Activated CD8-positive, alpha-beta memory T cell treated with anti-CD3 and anti-CD28 coated beads, Interleukin-2, amount 50 U/mL, for 48 hours (primary cell): ENCODE data around the gene RTN4RL2.

Experiments
- DNase-seq: peaks from one replicate; pipeline ENCODE4 v3.0.0-alpha.2; 2020

The RTN4RL2 gene

DNA sequence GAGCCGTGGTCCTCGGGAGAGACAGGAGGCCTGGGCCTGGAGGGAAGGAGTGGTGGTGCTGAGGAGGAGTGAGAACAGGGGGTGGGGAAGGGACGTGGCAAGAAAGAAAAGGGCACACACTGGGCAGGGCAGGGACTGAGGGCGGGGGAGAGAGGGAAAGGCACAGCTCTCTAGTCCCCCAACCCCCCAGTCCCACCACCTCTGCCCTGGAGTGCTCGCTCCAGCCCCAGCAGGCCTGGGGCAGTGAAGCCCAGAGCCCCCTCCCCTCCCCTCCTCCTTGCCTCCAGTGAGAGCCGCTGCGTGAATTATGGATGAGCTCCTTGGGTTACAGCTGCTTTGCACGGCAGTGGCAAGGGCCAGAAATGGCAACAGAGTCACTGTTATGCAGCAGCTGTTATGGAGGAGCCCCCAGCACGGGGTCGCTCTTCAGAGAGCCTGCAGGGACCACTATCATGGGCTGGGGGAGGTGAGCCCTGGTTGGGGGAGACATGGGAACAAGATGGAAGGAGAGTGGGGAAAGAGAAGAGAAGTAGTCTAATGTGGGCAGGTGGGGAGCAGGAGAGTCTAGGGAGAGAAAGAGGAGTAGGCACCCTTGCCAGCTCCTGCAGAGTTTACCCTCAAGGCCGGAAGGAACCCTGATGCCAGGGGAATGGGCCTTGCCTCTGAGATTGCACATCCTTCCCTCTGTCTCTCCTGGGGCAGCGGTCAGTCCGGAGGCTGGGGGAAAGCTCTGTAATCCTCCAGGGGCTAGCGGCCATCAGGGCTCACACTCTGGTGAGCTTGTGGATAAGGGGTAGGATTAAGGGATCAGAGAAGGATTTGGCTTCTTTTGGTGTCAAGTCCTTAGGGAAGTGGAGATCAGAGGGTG is 3.6 kb downstream of the RTN4RL2 start:
- no peak for DNase-seq

DNA sequence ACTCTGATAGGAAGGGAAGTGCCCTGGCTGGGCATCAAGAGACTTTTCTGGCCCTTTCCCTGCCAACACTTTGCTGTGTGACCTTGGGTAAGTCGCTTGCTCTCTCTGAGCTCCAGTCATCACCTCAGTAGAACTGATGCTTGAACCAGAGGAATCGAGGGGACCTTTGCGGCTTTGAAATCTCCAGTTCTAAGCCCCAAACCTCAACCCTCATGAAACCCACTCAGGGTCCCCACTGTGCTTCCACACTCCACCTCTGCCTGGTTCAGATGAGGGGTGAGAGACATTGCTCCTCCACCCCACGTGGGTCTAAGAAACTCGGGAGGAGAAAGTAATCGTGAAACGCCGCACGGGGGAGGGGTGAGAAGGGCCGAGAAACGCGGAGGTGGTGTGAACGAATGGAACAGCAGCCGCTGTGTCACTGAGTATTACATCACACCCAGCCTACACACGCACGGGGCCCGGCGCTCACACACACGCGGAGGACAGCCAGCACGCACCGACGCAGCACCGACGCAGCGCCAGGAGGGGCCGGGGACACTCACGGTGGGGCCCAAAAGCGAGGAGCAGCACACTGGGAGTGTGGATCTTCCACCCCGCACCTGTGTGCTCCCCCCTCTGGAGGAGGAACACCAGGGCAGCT is 4.3 kb downstream of the RTN4RL2 start:
- DNase-seq, result no peak

- no peak for DNase-seq
Observed at GRCh38 chr11:57466680-57467079, 6.4 kb downstream of the RTN4RL2 start.

GRCh38 chr11:57467508-57468157 is 7.3 kb downstream of the RTN4RL2 start:
- DNase-seq, result no peak

GRCh38 chr11:57468276-57468675 is 7.9 kb downstream of the RTN4RL2 start:
- no peak for DNase-seq

DNA sequence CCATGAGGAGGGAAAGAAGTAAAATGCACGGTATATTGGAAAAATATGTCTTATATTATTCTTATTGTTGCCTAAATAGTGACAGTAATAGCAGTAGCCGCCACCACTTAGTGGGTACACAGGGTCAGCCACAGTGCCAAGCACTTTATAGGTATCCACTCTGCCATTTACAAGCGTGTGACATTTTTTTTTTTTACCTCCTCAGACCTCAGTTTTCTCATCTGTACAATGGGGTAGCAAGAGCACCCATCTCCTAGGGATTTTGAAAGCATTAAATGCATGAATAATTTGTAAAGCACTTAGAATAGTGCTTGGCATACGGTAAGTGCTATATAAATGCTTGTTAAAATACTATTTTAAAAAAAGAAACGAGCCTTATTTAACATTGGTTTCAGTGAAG is 8.9 kb downstream of the RTN4RL2 start:
- no peak for DNase-seq

- DNase-seq, result no peak
Observed at GRCh38 chr11:57471496-57471895, 11.2 kb downstream of the RTN4RL2 start.

GRCh38 chr11:57473285-57473841 is 13.0 kb downstream of the RTN4RL2 start:
- no peak for DNase-seq

DNA sequence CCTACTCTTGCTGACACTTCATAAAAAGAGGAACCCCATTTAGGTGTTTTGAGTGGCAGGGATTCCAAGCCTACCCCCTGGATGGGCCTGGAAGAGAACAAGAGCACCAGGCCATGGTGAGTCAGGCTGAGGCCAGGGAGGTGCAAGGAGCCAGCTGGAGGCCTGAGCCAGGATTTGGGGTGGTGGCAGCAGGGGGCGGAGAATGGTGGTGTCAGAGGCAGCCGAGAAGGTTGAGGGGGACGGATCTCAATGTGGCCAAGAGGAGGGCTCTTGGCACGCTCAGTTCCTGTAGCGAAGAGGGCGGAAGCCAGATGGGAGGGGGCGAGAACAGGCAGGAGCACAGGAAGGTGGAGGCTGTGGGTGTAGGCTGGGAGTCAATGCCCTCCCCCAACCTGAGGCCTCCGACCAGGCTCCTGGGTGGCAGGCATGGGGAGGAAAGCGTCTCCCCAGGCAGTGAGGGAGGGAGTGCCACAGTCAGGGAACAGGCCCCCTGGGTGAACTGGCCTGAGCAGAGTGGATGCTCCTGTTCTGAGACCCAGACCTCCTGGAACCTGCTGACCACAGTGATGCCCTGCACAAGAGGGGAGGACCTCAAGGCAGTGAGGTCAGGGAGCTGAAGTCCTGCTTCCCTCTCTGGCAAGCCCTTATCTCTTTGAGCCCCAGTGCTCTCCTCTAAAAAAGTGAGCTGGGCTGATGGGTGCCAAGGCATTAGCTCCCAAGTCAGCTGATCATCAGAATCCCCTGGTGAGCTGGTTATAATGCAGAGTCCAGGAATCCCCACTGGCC is 13.9 kb downstream of the RTN4RL2 start:
- no peak for DNase-seq

DNA sequence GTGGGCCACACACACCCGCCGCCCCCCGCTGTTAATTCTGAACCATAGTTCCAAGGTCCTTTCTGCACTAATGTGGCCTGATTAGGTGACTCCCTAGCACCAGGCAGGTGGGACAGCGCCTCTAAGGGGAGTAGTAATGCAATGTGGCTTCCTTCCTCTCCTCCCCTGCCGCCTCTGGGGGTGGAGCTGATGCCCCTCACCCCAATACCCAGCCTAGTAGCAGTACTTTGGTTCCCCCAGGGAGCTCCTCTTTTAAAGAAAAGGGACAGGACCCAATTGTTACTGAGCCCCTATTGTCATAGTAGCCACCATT is 14.4 kb downstream of the RTN4RL2 start:
- no peak for DNase-seq

GRCh38 chr11:57475191-57475590 is 14.9 kb downstream of the RTN4RL2 start:
- DNase-seq, result no peak

GRCh38 chr11:57475671-57476046 is 15.3 kb downstream of the RTN4RL2 start:
- DNase-seq, result no peak

- DNase-seq, result peak; percentile 76
Observed at GRCh38 chr11:57476047-57476756, 15.9 kb downstream of the RTN4RL2 start.

- DNase-seq, result no peak
Observed at GRCh38 chr11:57476757-57477506, 16.6 kb downstream of the RTN4RL2 start.

DNA sequence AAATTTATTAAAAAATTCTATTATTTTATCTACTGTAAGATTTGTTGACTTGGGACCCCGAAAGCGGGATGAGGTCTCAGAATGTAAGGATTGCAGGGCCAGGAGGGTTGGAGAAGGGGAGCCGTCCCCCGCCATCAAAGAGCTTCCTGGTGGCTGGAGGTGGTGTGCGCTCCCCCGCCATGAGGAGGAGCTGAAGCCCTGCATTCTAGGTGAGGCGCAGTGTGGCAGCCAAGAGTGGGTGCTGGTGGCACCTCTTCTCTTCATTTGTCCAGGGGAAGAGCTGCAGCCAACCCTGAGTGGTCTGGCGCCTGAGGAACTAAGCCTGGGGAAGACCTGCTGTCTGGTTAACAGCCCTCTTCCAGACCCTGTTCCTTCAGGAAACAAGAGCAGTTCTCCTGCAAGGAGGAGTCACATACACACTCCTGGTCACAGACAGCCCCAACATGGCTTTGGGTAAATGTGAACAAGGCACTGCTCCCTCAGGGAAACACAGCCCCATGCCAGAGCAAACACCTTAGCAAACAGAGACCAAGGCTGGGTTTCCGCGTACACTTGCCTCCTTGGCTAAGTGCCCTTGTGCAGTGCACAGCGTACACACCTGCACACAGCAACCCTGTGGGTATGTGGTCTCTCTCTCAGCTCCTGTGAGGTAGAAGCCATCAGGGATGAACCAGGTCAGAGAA is 17.3 kb downstream of the RTN4RL2 start:
- DNase-seq, result no peak

- no peak for DNase-seq
Observed at GRCh38 chr11:57479021-57479663, 18.8 kb downstream of the RTN4RL2 start.

GRCh38 chr11:57479911-57480310 is 19.6 kb downstream of the RTN4RL2 start:
- DNase-seq, result no peak

GRCh38 chr11:57480409-57481137 is 20.2 kb downstream of the RTN4RL2 start:
- peak; percentile 85 for DNase-seq

DNA sequence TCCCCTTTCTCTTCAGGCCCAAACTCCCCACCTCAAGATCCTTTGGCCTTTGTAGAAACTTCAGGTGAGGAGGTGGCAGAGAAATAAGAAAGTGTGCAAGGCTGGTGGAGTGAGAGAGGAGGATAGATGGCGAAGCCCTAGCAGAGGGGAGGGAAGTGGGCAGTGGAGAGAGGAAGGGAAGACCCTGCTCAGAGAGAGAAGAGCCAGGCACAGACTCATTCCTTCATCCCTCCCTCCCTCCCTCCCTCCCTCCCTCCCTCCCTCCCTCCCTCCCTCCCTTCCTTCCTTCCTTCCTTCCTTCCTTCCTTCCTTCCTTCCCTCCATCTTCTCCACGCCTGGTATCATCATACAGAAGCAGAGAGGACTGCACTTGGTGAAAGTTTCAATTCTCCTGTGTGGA is 21.0 kb downstream of the RTN4RL2 start:
- no peak for DNase-seq
